HEK293 (cell line): Measurements from ENCODE around the gene PHYH.

Experiments
- CTCF ChIP-seq: fragments of 450-650 bp; formaldehyde crosslinking; IDR thresholded peaks from 2 replicates; pipeline ENCODE4 v1.5.1; 2016; ENCODE audit warnings: missing biosample characterization, missing genetic modification characterization
- ZBTB49 ChIP-seq: fragments of 450-650 bp; formaldehyde crosslinking; IDR thresholded peaks from 2 replicates; pipeline ENCODE4 v1.5.1; 2016; ENCODE audit warnings: missing biosample characterization, missing genetic modification characterization, low read depth

GRCh38 chr10:13347500-13348156, 47.8 kb upstream of the PHYH start:
- TF ChIP-seq ZBTB49 (tag by site-specific recombination) (no peak), CTCF (tag by site-specific recombination) (no peak)
